Endodermal cell (in vitro differentiated cells): ENCODE results near the gene ACTR1B. TPM values are rescaled to one million over a fixed set of nuclear protein-coding genes. Genes with fewer than 3 reads are reported as not detected.
"Not testable (repeated sequence)": the region's sequence is repeated elsewhere in the genome, so short reads cannot be mapped to it uniquely, and the experiment has no call there.

ENCODE experiments used
- DNase-seq: peaks from one replicate; pipeline ENCODE4 v3.0.0-alpha.2; 2017
- H3K27ac ChIP-seq: 2 replicates; pipeline ENCODE4 v1.5.1; 2013; ENCODE audit warnings: mild to moderate bottlenecking, low read depth, low read length, moderate library complexity
- H3K27me3 ChIP-seq: 2 replicates; pipeline ENCODE4 v1.6.1; 2013; ENCODE audit warnings: mild to moderate bottlenecking, low read length, moderate library complexity; ENCODE audit not compliant: insufficient read depth, control insufficient read depth, poor library complexity, severe bottlenecking
- H3K36me3 ChIP-seq: 2 replicates; pipeline ENCODE4 v1.7.0; 2013; ENCODE audit warnings: mild to moderate bottlenecking, low read length, moderate library complexity; ENCODE audit not compliant: control insufficient read depth, insufficient read depth
- H3K4me1 ChIP-seq: one replicate; pipeline ENCODE4 v1.7.0; 2013; ENCODE audit warnings: low read length; ENCODE audit not compliant: control insufficient read depth, insufficient read depth
- H3K4me3 ChIP-seq: 2 replicates; pipeline ENCODE4 v1.5.1; 2013; ENCODE audit warnings: mild to moderate bottlenecking, low read length, moderate library complexity
- H3K9ac ChIP-seq: 2 replicates; pipeline ENCODE4 v1.6.1; 2013; ENCODE audit warnings: mild to moderate bottlenecking, low read length, moderate library complexity; ENCODE audit not compliant: poor library complexity, severe bottlenecking; ENCODE audit errors: extremely low read depth
- H3K9me3 ChIP-seq: 2 replicates; pipeline ENCODE4 v1.6.1; 2013; ENCODE audit warnings: mild to moderate bottlenecking, low read length, moderate library complexity; ENCODE audit not compliant: control insufficient read depth
- H3K27ac Mint-ChIP-seq: 2 replicates; pipeline ENCODE4 v1.8.0; 2020; ENCODE audit warnings: mixed read lengths
- H3K27me3 Mint-ChIP-seq: 2 replicates; pipeline ENCODE4 v1.8.0; 2021; ENCODE audit warnings: mild to moderate bottlenecking, mixed read lengths; ENCODE audit not compliant: insufficient read depth
- H3K36me3 Mint-ChIP-seq: 2 replicates; pipeline ENCODE4 v1.8.0; 2020; ENCODE audit warnings: low read depth, mixed read lengths
- H3K4me1 Mint-ChIP-seq: 2 replicates; pipeline ENCODE4 v1.8.0; 2020; ENCODE audit warnings: mixed read lengths
- H3K4me3 Mint-ChIP-seq: 2 replicates; pipeline ENCODE4 v1.8.0; 2020; ENCODE audit warnings: mild to moderate bottlenecking, moderate library complexity, mixed read lengths
- H3K9me3 Mint-ChIP-seq: 2 replicates; pipeline ENCODE4 v1.8.0; 2020; ENCODE audit warnings: mild to moderate bottlenecking, mixed read lengths
- CTCF ChIP-seq: fragments of 200-600 bp; sonication (generic); conservative IDR thresholded peaks from 2 replicates; pipeline ENCODE4 v1.5.0; 2021; ENCODE audit warnings: antibody characterized with exemption, mild to moderate bottlenecking
- WGBS, 2 experiments: methylation state at CpG; one replicate each; pipeline versions ENCODE4 v1.1.5 to v1.1.7; 2013; ENCODE audit warnings: missing lambda C conversion rate in 2 of 2, mixed read lengths in 1 of 2; ENCODE audit not compliant: insufficient coverage in 1 of 2, insufficient read length in 1 of 2; 5-methylcytosine and 5-hydroxymethylcytosine counted together
- total RNA-seq, 2 donors: library from RNA; stranded (reverse); fragmentation: NEBNext Ultra II Directional in 1 of 2; extraction: Animal tissue kit (Norgen Biotek cat#: 25700) in 1 of 2; gene quantifications; 2 replicates in 1 of 2; 3 replicates in 1 of 2; pipeline ENCODE4 v1.2.1, GENCODE V29; 2021

The ACTR1B gene
- total RNA-seq, 2 donors from 2014 or later = 71.8 to 75.0 TPM

- H3K4me1 ChIP-seq = peaks cover 5% of the 10 kb centered on the region
- no peaks in the 10 kb centered on the region for H3K27me3 ChIP-seq
- Mint-ChIP-seq H3K27ac (peak within 1 kb of the TSS; percentile 98), H3K4me3 (peak within 1 kb of the TSS; percentile 83), H3K4me1 (peaks cover 12% of the 10 kb centered on the region), H3K9me3 (no peaks in the 10 kb centered on the region), H3K36me3 (peaks cover 29% of the 10 kb centered on the region), H3K27me3 (no peaks in the 10 kb centered on the region)
- H3K4me3 ChIP-seq = peak within 1 kb of the TSS; percentile 95
- H3K36me3 ChIP-seq = peaks cover 31% of the 10 kb centered on the region
- H3K27ac ChIP-seq = peak within 1 kb of the TSS; percentile 45
- no peak for TF ChIP-seq CTCF
- H3K9ac ChIP-seq = peak within 1 kb of the TSS; percentile 81
- DNase-seq = peak; percentile 99
- H3K9me3 ChIP-seq = no peaks in the 10 kb centered on the region
- WGBS, 2 experiments = 2 to 4% methylated on average over 43 to 63 of the region's 63 CpGs
Observed at GRCh38 chr2:97645695-97646629, 17.9 kb downstream of the ACTR1B start, which contains the start of gene COX5B. Gene COX5B (plus strand): TSS chr2:97646062. CDS start chr2:97646087, 25 bp downstream.

GRCh38 chr2:97645112-97645694, 18.6 kb downstream of the ACTR1B start:
- H3K4me1 ChIP-seq = peaks cover 5% of the 10 kb centered on the region
- no peaks in the 10 kb centered on the region for H3K27me3 Mint-ChIP-seq
- peak overlapping the region; percentile 83 for H3K4me3 Mint-ChIP-seq
- no peaks in the 10 kb centered on the region for H3K27me3 ChIP-seq
- peaks cover 12% of the 10 kb centered on the region for H3K4me1 Mint-ChIP-seq
- no peaks in the 10 kb centered on the region for H3K9me3 ChIP-seq
- peaks cover 31% of the 10 kb centered on the region for H3K36me3 ChIP-seq
- H3K36me3 Mint-ChIP-seq = peaks cover 27% of the 10 kb centered on the region
- no peak for TF ChIP-seq CTCF
- H3K4me3 ChIP-seq = peak overlapping the region; percentile 95
- 14 to 17% methylated on average over 13 to 19 of the region's 19 CpGs for WGBS, 2 experiments
- H3K9ac ChIP-seq = peak overlapping the region; percentile 42
- no peaks in the 10 kb centered on the region for H3K9me3 Mint-ChIP-seq
- no peak for DNase-seq
- peak overlapping the region; percentile 45 for H3K27ac ChIP-seq
- H3K27ac Mint-ChIP-seq = peak overlapping the region; percentile 98

GRCh38 chr2:97644023-97644717, 19.7 kb downstream of the ACTR1B start:
- WGBS, 2 experiments = 91 to 100% methylated on average over 2 to 4 of the region's 4 CpGs
- Mint-ChIP-seq H3K27me3 (no peaks in the 10 kb centered on the region), H3K9me3 (no peaks in the 10 kb centered on the region), H3K4me3 (no peak overlapping the region), H3K27ac (no peak overlapping the region), H3K4me1 (peaks cover 14% of the 10 kb centered on the region), H3K36me3 (peaks cover 21% of the 10 kb centered on the region)
- Histone ChIP-seq H3K9me3 (no peaks in the 10 kb centered on the region), H3K4me3 (no peak overlapping the region), H3K27me3 (no peaks in the 10 kb centered on the region), H3K36me3 (peaks cover 23% of the 10 kb centered on the region), H3K4me1 (peaks cover 5% of the 10 kb centered on the region), H3K9ac (no peak overlapping the region), H3K27ac (no peak overlapping the region)
- no peak for TF ChIP-seq CTCF
- no peak for DNase-seq

- H3K36me3 Mint-ChIP-seq, H3K4me3 Mint-ChIP-seq, H3K9ac ChIP-seq, H3K27ac ChIP-seq, H3K4me1 ChIP-seq, H3K36me3 ChIP-seq, H3K9me3 ChIP-seq, H3K27ac Mint-ChIP-seq, H3K9me3 Mint-ChIP-seq, DNase-seq, H3K27me3 ChIP-seq, H3K4me1 Mint-ChIP-seq, H3K4me3 ChIP-seq: not testable (repeated sequence)
- H3K27me3 Mint-ChIP-seq = peaks cover 11% of the 10 kb centered on the region
- WGBS, 2 experiments = 90 to 100% methylated on average over 4 to 8 of the region's 8 CpGs
Observed at GRCh38 chr2:97626049-97626430, 37.8 kb downstream of the ACTR1B start.
